ENCODE data around the gene CORIN.

DNA sequence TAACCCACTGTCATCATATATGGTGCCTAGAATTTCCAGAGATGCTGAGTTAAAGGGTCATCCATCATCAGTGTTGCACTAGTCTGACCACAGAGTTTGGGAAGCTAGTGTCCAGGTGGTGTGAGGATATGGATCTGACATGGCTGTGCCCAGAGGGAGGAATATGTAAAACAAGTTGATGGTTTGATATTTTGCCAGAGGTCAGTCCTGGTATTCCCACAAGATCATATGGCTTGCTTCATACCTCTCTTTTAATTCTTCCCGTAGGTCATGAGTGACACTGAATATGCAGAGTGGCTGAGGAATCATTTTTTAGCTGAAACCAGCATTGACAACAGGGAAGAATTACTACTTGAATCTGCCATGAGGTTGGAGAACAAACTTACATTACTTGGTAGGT, 277.2 kb downstream of the CORIN start:
- TF ChIP-seq, protein P1, sequence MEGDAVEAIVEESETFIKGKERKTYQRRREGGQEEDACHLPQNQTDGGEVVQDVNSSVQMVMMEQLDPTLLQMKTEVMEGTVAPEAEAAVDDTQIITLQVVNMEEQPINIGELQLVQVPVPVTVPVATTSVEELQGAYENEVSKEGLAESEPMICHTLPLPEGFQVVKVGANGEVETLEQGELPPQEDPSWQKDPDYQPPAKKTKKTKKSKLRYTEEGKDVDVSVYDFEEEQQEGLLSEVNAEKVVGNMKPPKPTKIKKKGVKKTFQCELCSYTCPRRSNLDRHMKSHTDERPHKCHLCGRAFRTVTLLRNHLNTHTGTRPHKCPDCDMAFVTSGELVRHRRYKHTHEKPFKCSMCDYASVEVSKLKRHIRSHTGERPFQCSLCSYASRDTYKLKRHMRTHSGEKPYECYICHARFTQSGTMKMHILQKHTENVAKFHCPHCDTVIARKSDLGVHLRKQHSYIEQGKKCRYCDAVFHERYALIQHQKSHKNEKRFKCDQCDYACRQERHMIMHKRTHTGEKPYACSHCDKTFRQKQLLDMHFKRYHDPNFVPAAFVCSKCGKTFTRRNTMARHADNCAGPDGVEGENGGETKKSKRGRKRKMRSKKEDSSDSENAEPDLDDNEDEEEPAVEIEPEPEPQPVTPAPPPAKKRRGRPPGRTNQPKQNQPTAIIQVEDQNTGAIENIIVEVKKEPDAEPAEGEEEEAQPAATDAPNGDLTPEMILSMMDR (IDR thresholded peaks at IDR 0.05) = no peak
- TF ChIP-seq POLR2A (IDR thresholded peaks at IDR 0.05) = no peak
